HCT116 (cell line): ENCODE measurements around the gene SPATA16.

Experiments
- EGR1 ChIP-seq: IDR thresholded peaks from 2 replicates; pipeline ENCODE4 v1.6.1; 2012; ENCODE audit warnings: low read depth
- EZH2 ChIP-seq: fragments of 200-600 bp; sonication (generic); IDR thresholded peaks from 2 replicates; pipeline ENCODE4 v1.6.1; 2017; ENCODE audit warnings: antibody characterized with exemption, mixed run types
- EZH2phosphoT487 ChIP-seq: fragments of 200-600 bp; IDR thresholded peaks from 2 replicates; pipeline ENCODE4 v1.6.1; 2018; ENCODE audit warnings: antibody characterized with exemption, borderline replicate concordance
- POLR2A ChIP-seq: IDR thresholded peaks from 2 replicates; pipeline ENCODE4 v1.7.0; 2011; ENCODE audit warnings: borderline replicate concordance; ENCODE audit not compliant: insufficient read depth, insufficient read length; ENCODE audit errors: extremely low read depth
- POLR2AphosphoS5 ChIP-seq: IDR thresholded peaks from 2 replicates; pipeline ENCODE4 v1.6.1; 2011; ENCODE audit warnings: mild to moderate bottlenecking, low read depth, low read length, moderate library complexity
- TCF7L2 ChIP-seq: IDR thresholded peaks from 2 replicates; pipeline ENCODE4 v1.7.0; 2011; ENCODE audit warnings: borderline replicate concordance, inconsistent platforms; ENCODE audit not compliant: insufficient read depth, insufficient read length; ENCODE audit errors: extremely low read depth
- ZFX ChIP-seq: fragments of 450-650 bp; IDR thresholded peaks from 2 replicates; pipeline ENCODE4 v1.6.1; 2017
- ZNF274 ChIP-seq: fragments of 200-500 bp; sonication (Bioruptor generic); IDR thresholded peaks from 2 replicates; pipeline ENCODE4 v1.6.1; 2014; ENCODE audit warnings: mild to moderate bottlenecking, low read depth, low read length, inconsistent platforms
- TF ChIP-seq, protein P1 (sequence below), 3 experiments: fragments of 200-600 bp in 1 of 3; sonication (generic) in 1 of 3; IDR thresholded peaks in 2 of 3; conservative IDR thresholded peaks in 1 of 3; 2 replicates each; pipeline ENCODE4 v1.5.1; 2012 to 2017; ENCODE audit warnings: low read depth in 2 of 3, low read length in 2 of 3, antibody characterized with exemption in 1 of 3, borderline replicate concordance in 1 of 3, control low read depth in 1 of 3, mild to moderate bottlenecking in 1 of 3, mixed read lengths in 1 of 3, mixed run types in 1 of 3, moderate library complexity in 1 of 3; ENCODE audit not compliant: insufficient read depth in 1 of 3
- TF ChIP-seq, protein P2 (sequence below): IDR thresholded peaks from 2 replicates; pipeline ENCODE4 v1.6.1; 2012; ENCODE audit warnings: low read depth

DNA sequence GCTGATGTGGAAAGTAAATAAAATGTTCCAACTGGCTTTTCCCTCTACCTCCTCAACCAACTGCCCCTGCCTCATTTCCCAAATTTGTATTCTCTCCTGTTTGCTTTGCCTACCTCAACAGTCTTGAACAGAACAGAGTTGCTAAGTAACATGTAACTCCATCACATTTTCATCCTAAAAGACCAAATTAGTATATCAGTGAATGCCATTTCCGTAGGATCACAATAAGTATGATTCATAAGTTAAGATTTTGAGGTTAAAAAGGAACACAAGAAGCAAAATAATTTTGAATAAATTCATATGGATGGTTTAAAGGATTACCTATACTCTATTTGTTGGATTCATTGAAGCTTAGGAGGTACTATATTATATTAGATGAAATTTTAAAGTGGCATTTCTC lies 235.6 kb downstream of the SPATA16 start:
- TF ChIP-seq, protein P1, sequence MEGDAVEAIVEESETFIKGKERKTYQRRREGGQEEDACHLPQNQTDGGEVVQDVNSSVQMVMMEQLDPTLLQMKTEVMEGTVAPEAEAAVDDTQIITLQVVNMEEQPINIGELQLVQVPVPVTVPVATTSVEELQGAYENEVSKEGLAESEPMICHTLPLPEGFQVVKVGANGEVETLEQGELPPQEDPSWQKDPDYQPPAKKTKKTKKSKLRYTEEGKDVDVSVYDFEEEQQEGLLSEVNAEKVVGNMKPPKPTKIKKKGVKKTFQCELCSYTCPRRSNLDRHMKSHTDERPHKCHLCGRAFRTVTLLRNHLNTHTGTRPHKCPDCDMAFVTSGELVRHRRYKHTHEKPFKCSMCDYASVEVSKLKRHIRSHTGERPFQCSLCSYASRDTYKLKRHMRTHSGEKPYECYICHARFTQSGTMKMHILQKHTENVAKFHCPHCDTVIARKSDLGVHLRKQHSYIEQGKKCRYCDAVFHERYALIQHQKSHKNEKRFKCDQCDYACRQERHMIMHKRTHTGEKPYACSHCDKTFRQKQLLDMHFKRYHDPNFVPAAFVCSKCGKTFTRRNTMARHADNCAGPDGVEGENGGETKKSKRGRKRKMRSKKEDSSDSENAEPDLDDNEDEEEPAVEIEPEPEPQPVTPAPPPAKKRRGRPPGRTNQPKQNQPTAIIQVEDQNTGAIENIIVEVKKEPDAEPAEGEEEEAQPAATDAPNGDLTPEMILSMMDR (IDR thresholded peaks at IDR 0.05 in 2 of 3, conservative IDR thresholded peaks at IDR 0.05 in 1 of 3; ENCODE audit: borderline replicate concordance in 1 of 3, insufficient read depth in 1 of 3, low read depth in 2 of 3, low read length in 2 of 3) = no peak
- no peak for TF ChIP-seq EZH2phosphoT487
- no peak for TF ChIP-seq POLR2A
- TF ChIP-seq EGR1 = no peak
- TF ChIP-seq POLR2AphosphoS5 = no peak
- TF ChIP-seq ZNF274 = no peak
- no peak for TF ChIP-seq ZFX
- TF ChIP-seq, protein P2, sequence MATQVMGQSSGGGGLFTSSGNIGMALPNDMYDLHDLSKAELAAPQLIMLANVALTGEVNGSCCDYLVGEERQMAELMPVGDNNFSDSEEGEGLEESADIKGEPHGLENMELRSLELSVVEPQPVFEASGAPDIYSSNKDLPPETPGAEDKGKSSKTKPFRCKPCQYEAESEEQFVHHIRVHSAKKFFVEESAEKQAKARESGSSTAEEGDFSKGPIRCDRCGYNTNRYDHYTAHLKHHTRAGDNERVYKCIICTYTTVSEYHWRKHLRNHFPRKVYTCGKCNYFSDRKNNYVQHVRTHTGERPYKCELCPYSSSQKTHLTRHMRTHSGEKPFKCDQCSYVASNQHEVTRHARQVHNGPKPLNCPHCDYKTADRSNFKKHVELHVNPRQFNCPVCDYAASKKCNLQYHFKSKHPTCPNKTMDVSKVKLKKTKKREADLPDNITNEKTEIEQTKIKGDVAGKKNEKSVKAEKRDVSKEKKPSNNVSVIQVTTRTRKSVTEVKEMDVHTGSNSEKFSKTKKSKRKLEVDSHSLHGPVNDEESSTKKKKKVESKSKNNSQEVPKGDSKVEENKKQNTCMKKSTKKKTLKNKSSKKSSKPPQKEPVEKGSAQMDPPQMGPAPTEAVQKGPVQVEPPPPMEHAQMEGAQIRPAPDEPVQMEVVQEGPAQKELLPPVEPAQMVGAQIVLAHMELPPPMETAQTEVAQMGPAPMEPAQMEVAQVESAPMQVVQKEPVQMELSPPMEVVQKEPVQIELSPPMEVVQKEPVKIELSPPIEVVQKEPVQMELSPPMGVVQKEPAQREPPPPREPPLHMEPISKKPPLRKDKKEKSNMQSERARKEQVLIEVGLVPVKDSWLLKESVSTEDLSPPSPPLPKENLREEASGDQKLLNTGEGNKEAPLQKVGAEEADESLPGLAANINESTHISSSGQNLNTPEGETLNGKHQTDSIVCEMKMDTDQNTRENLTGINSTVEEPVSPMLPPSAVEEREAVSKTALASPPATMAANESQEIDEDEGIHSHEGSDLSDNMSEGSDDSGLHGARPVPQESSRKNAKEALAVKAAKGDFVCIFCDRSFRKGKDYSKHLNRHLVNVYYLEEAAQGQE = no peak
- TF ChIP-seq EZH2 = no peak
- TF ChIP-seq TCF7L2 = no peak
